A673 (cell line): ENCODE results near the gene SMIM31.

Experiments
- EZH2 ChIP-seq: fragments of 200-600 bp; sonication (generic); IDR thresholded peaks from 2 replicates; pipeline ENCODE4 v1.6.1; 2017; ENCODE audit warnings: borderline replicate concordance, low read depth, mild to moderate bottlenecking, mixed read lengths, antibody characterized with exemption, low read length; ENCODE audit not compliant: poor library complexity, severe bottlenecking
- TF ChIP-seq, protein P1 (sequence below): fragments of 300-800, 200-600 bp; sonication (generic); conservative IDR thresholded peaks from 2 replicates; pipeline ENCODE4 v1.5.1; 2017; ENCODE audit warnings: low read depth, mild to moderate bottlenecking, antibody characterized with exemption, low read length, moderate library complexity, mixed read lengths

DNA sequence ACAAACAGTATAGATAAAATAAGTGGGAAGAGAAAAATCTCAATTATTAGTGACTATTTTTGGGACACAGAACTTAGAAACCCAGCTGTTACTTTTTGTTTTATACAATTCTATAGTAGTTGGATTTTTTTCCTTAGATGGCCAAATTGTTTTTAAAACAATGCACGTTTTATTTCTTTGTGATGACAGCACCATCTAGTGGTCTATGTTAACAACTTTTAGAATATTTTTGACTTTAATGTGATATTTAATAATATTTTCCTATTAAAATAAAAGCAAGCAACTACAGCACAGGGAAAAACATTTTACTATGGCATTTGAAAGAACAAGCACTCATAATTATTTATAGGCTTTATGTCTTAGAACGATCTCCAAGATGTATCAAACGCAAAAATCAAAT, 5.6 kb upstream of the SMIM31 start:
- no peak for TF ChIP-seq EZH2
- TF ChIP-seq, protein P1, sequence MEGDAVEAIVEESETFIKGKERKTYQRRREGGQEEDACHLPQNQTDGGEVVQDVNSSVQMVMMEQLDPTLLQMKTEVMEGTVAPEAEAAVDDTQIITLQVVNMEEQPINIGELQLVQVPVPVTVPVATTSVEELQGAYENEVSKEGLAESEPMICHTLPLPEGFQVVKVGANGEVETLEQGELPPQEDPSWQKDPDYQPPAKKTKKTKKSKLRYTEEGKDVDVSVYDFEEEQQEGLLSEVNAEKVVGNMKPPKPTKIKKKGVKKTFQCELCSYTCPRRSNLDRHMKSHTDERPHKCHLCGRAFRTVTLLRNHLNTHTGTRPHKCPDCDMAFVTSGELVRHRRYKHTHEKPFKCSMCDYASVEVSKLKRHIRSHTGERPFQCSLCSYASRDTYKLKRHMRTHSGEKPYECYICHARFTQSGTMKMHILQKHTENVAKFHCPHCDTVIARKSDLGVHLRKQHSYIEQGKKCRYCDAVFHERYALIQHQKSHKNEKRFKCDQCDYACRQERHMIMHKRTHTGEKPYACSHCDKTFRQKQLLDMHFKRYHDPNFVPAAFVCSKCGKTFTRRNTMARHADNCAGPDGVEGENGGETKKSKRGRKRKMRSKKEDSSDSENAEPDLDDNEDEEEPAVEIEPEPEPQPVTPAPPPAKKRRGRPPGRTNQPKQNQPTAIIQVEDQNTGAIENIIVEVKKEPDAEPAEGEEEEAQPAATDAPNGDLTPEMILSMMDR = peak; percentile 61
